Mesenchymal stem cell (in vitro differentiated cells and primary cell): Measurements from ENCODE around the gene CELSR3.
A peak's percentile ranks its signal among the peaks of the same experiment; 100 is the strongest.

ENCODE experiments used
- DNase-seq: peaks from one replicate; pipeline ENCODE4 v3.0.0-alpha.2; 2013
- H2AFZ ChIP-seq: one replicate; pipeline ENCODE4 v1.6.1; 2013; ENCODE audit warnings: low read depth, mild to moderate bottlenecking, control low read depth, inconsistent platforms, low read length, moderate library complexity
- H2AK5ac ChIP-seq: 2 replicates; pipeline ENCODE4 v1.6.1; 2013; ENCODE audit warnings: low read length, moderate library complexity, mild to moderate bottlenecking, inconsistent platforms; ENCODE audit not compliant: severe bottlenecking
- H2BK120ac ChIP-seq: one replicate; pipeline ENCODE4 v1.6.1; 2013; ENCODE audit warnings: low read depth, mild to moderate bottlenecking, inconsistent platforms, low read length, moderate library complexity
- H2BK12ac ChIP-seq, 2 experiments: one replicate each; pipeline ENCODE4 v1.6.1; 2013; ENCODE audit warnings: inconsistent platforms in 2 of 2, low read length in 2 of 2, mild to moderate bottlenecking in 2 of 2, moderate library complexity in 2 of 2, control low read depth in 1 of 2
- H2BK15ac ChIP-seq: one replicate; pipeline ENCODE4 v1.6.1; 2013; ENCODE audit warnings: mild to moderate bottlenecking, low read depth, inconsistent platforms; ENCODE audit not compliant: poor library complexity, severe bottlenecking
- H2BK5ac ChIP-seq: 2 replicates; pipeline ENCODE4 v1.6.1; 2013; ENCODE audit warnings: low read depth, mild to moderate bottlenecking, low read length, control low read depth, inconsistent platforms; ENCODE audit not compliant: poor library complexity, severe bottlenecking
- H3K14ac ChIP-seq, 2 experiments: one replicate each; pipeline ENCODE4 v1.6.1; 2013; ENCODE audit warnings: inconsistent platforms in 2 of 2, low read length in 2 of 2, control low read depth in 1 of 2, mild to moderate bottlenecking in 1 of 2, moderate library complexity in 1 of 2
- H3K18ac ChIP-seq, 2 experiments: one replicate each; pipeline ENCODE4 v1.6.1; 2013; ENCODE audit warnings: inconsistent platforms in 2 of 2, low read length in 2 of 2, control low read depth in 1 of 2, low read depth in 1 of 2, mild to moderate bottlenecking in 1 of 2
- H3K23ac ChIP-seq, 2 experiments: one replicate each; pipeline ENCODE4 v1.6.1; 2013; ENCODE audit warnings: inconsistent platforms in 2 of 2, low read length in 2 of 2, mild to moderate bottlenecking in 2 of 2, moderate library complexity in 2 of 2, control low read depth in 1 of 2
- H3K27ac ChIP-seq: 2 replicates; pipeline ENCODE4 v1.5.1; 2013; ENCODE audit warnings: mild to moderate bottlenecking, moderate library complexity, low read length, control low read depth, inconsistent platforms; ENCODE audit not compliant: poor library complexity, severe bottlenecking
- H3K27me3 ChIP-seq, 2 experiments: 2 replicates each; pipeline versions ENCODE4 v1.6.1 to v1.7.0; 2013; ENCODE audit warnings: low read length in 2 of 2, mild to moderate bottlenecking in 2 of 2, moderate library complexity in 2 of 2, control low read depth in 1 of 2, inconsistent platforms in 1 of 2; ENCODE audit not compliant: control insufficient read depth in 1 of 2, insufficient read depth in 1 of 2
- H3K36me3 ChIP-seq, 2 experiments: 2 replicates each; pipeline versions ENCODE4 v1.6.1 to v1.7.0; 2013; ENCODE audit warnings: low read length in 2 of 2, control low read depth in 1 of 2, inconsistent platforms in 1 of 2, low read depth in 1 of 2, mild to moderate bottlenecking in 1 of 2; ENCODE audit not compliant: insufficient read depth in 2 of 2, control insufficient read depth in 1 of 2
- H3K4ac ChIP-seq, 2 experiments: one replicate each; pipeline ENCODE4 v1.6.1; 2013; ENCODE audit warnings: inconsistent platforms in 2 of 2, low read length in 2 of 2, mild to moderate bottlenecking in 2 of 2, moderate library complexity in 2 of 2, control low read depth in 1 of 2, low read depth in 1 of 2
- H3K4me1 ChIP-seq: 2 replicates; pipeline ENCODE4 v1.6.1; 2013; ENCODE audit warnings: low read depth, low read length, control low read depth; ENCODE audit not compliant: control insufficient read depth, insufficient read depth
- H3K4me2 ChIP-seq: 2 replicates; pipeline ENCODE4 v1.6.1; 2013; ENCODE audit warnings: low read length, mild to moderate bottlenecking, inconsistent platforms; ENCODE audit not compliant: poor library complexity, severe bottlenecking
- H3K4me3 ChIP-seq, 2 experiments: 2 replicates each; pipeline versions ENCODE4 v1.5.1 to v1.7.0; 2013; ENCODE audit warnings: low read length in 2 of 2, mild to moderate bottlenecking in 2 of 2, control low read depth in 1 of 2, low read depth in 1 of 2; ENCODE audit not compliant: insufficient read depth in 1 of 2
- H3K79me1 ChIP-seq: replicated peaks from 2 replicates; pipeline ENCODE4 v1.6.1; 2013; ENCODE audit warnings: mild to moderate bottlenecking, control low read depth, low read length, inconsistent platforms; ENCODE audit not compliant: poor library complexity, severe bottlenecking
- H3K9ac ChIP-seq: 2 replicates; pipeline ENCODE4 v1.7.0; 2013; ENCODE audit warnings: mild to moderate bottlenecking, low read length, moderate library complexity
- H3K9me3 ChIP-seq: 2 replicates; pipeline ENCODE4 v1.7.0; 2013; ENCODE audit warnings: mild to moderate bottlenecking, low read length; ENCODE audit not compliant: control insufficient read depth
- H4K8ac ChIP-seq: one replicate; pipeline ENCODE4 v1.6.1; 2013; ENCODE audit warnings: inconsistent platforms, mild to moderate bottlenecking, low read length, moderate library complexity
- H4K91ac ChIP-seq: one replicate; pipeline ENCODE4 v1.6.1; 2013; ENCODE audit warnings: mild to moderate bottlenecking, low read length, inconsistent platforms
- WGBS: methylation state at CpG from one replicate; pipeline ENCODE4 v1.1.7; 2013; ENCODE audit warnings: mixed read lengths; 5-methylcytosine and 5-hydroxymethylcytosine counted together

The CELSR3 gene

DNA sequence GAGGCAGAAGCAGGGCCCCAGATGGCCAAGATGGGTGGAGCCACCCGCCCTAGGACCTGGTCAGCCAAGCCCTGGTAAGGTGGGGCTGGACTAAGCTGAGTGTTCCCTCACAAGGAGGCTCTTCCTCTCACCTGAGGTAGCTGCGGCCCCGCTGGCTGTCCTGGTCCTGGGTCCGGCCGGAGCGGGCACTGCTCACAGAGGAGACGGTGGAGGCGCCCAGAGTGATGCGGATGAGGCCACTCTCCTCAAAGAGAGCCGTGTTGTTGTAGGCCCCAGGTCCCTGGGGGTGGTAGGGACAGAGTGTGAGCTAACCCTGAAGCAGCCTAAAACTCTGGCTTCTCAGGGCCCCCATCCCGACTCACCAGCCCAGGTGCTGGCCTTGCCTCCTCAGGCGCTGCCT, 20.1 kb downstream of the CELSR3 start:
- H3K4me3 ChIP-seq = no peak overlapping the region
- H3K27me3 ChIP-seq = peaks cover 0 to 34% of the 10 kb centered on the region in 2 experiments
- no peak overlapping the region for H3K18ac ChIP-seq
- no peak overlapping the region for H3K4ac ChIP-seq
- no peak for DNase-seq
- H2BK15ac ChIP-seq = no peak overlapping the region
- peaks cover 1% of the 10 kb centered on the region for H3K79me1 ChIP-seq
- H2BK12ac ChIP-seq = no peak overlapping the region
- no peak overlapping the region for H3K14ac ChIP-seq
- no peak overlapping the region for H4K8ac ChIP-seq
- H4K91ac ChIP-seq = no peak overlapping the region
- peaks cover 0 to 31% of the 10 kb centered on the region in 2 experiments for H3K36me3 ChIP-seq
- H2BK5ac ChIP-seq = no peak overlapping the region
- no peak overlapping the region for H3K23ac ChIP-seq
- H3K27ac ChIP-seq = no peak overlapping the region
- WGBS = 94% methylated on average over 12 of the region's 12 CpGs
- H3K9ac ChIP-seq = no peak overlapping the region
- peaks cover 1% of the 10 kb centered on the region for H3K4me1 ChIP-seq
- no peak overlapping the region for H2AK5ac ChIP-seq
- H3K9me3 ChIP-seq = no peaks in the 10 kb centered on the region
- no peak overlapping the region for H2AFZ ChIP-seq
- no peak overlapping the region for H3K4me2 ChIP-seq
- no peak overlapping the region for H2BK120ac ChIP-seq

DNA sequence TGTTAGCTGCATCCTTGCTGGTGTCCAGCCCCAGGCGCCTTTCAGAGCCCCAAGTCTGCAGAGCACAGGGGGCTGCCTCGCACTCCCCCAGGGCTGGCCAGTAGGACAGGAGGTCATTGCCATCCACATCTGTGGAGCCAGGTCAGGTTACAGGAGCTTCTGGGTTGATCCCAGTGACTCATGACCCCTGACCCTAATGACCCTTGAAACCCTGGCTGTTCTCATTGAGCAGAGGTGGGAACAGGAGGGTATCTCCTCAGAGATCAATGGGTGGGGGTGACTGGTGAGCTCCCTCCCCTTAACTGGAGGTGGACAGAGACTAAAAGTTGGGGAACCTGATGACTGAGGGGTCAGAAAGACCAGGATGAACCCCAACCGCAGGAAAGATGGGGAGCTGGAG, 21.3 kb downstream of the CELSR3 start:
- Histone ChIP-seq H3K27ac (no peak overlapping the region), H3K18ac (no peak overlapping the region), H4K8ac (no peak overlapping the region), H3K4me1 (peaks cover 5% of the 10 kb centered on the region), H3K14ac (no peak overlapping the region), H2AFZ (no peak overlapping the region), H3K4ac (no peak overlapping the region), H3K4me3 (no peak overlapping the region), H2BK12ac (no peak overlapping the region), H4K91ac (no peak overlapping the region), H3K9me3 (no peaks in the 10 kb centered on the region), H3K36me3 (peaks cover 0 to 31% of the 10 kb centered on the region in 2 experiments), H3K79me1 (peaks cover 3% of the 10 kb centered on the region), H3K9ac (no peak overlapping the region), H3K27me3 (peaks cover 0 to 29% of the 10 kb centered on the region in 2 experiments), H3K23ac (no peak overlapping the region), H2BK5ac (no peak overlapping the region), H2BK15ac (no peak overlapping the region), H2AK5ac (no peak overlapping the region), H3K4me2 (no peak overlapping the region), H2BK120ac (no peak overlapping the region)
- no peak for DNase-seq
- WGBS = 98% methylated on average over 3 of the region's 3 CpGs

DNA sequence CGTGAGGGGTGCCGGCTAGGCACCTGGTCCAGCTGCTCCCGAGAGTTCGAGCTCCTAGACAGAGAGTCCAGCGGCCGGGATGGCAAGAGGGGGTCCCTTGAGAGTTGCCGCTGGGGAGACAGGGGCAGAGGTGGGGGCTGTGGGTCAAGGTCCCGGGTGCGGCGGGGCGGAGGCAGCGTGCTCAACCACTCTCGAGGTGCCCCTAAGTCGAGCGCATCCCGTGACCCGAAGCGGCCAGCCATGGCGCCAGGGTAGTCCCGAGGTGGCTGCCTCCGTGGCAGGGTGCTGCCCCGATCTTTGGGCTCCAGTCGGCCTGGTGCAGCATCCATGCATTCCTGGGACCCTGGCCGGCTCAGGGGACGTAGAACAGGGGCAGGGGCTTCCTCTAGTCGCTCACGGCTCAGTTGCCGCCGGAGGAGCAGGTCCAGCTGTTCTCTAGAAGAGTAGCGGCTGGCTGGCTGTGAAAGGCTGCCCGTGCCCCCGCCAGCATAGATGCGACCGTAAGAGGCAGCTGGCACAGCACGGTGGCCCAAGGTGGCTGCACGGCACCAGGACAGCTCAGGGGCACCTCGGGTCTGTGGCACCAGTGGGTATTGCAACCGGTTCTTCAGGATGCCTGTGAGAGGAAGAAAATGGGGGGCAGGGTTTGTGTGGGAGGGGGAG, 22.6 kb downstream of the CELSR3 start:
- H3K23ac ChIP-seq = no peak overlapping the region
- no peak overlapping the region for H4K8ac ChIP-seq
- H3K9me3 ChIP-seq = no peaks in the 10 kb centered on the region
- H2BK15ac ChIP-seq = no peak overlapping the region
- H3K4me3 ChIP-seq = no peak overlapping the region
- DNase-seq = no peak
- no peak overlapping the region for H3K4me2 ChIP-seq
- no peak overlapping the region for H3K4ac ChIP-seq
- H3K27ac ChIP-seq = no peak overlapping the region
- no peak overlapping the region for H2BK120ac ChIP-seq
- H2AK5ac ChIP-seq = no peak overlapping the region
- H2BK12ac ChIP-seq = no peak overlapping the region
- no peak overlapping the region for H2AFZ ChIP-seq
- peaks cover 8% of the 10 kb centered on the region for H3K79me1 ChIP-seq
- no peak overlapping the region for H3K14ac ChIP-seq
- peaks cover 0 to 28% of the 10 kb centered on the region in 2 experiments for H3K36me3 ChIP-seq
- H3K9ac ChIP-seq = no peak overlapping the region
- WGBS = 94% methylated on average over 37 of the region's 38 CpGs
- H3K27me3 ChIP-seq = peaks cover 0 to 19% of the 10 kb centered on the region in 2 experiments
- no peak overlapping the region for H4K91ac ChIP-seq
- peaks cover 9% of the 10 kb centered on the region for H3K4me1 ChIP-seq
- no peak overlapping the region for H3K18ac ChIP-seq
- H2BK5ac ChIP-seq = no peak overlapping the region

DNA sequence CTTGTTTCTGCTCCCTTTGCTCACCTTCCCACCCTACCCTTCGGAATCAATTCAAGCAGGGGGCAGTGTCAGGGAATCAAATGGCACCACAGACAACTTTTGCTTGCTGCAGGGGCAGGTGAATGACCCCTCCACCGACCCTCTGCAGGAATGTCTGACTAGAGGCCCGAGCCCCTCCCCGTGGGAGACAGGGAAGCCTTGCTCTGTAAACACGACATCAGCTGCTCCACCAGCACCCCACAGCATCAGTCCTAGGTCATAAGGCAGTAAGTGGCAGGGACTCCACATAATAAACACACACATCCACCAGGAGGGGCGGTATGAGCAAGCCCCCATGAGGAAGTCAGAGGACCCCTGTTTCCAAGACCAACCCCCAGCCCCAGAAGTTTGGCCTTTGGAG, 25.4 kb downstream of the CELSR3 start:
- H3K14ac ChIP-seq = no peak overlapping the region
- H4K91ac ChIP-seq = no peak overlapping the region
- no peak overlapping the region for H3K4me3 ChIP-seq
- no peak overlapping the region for H2BK120ac ChIP-seq
- H2BK5ac ChIP-seq = no peak overlapping the region
- peaks cover 27% of the 10 kb centered on the region for H3K79me1 ChIP-seq
- peaks cover 15 to 35% of the 10 kb centered on the region in 2 experiments for H3K36me3 ChIP-seq
- DNase-seq = no peak
- H3K18ac ChIP-seq = no peak overlapping the region
- H3K9me3 ChIP-seq = no peaks in the 10 kb centered on the region
- peak overlapping the region in 1 of 2 experiments; percentile 74 for H3K23ac ChIP-seq
- no peak overlapping the region for H3K4me2 ChIP-seq
- no peak overlapping the region for H3K4ac ChIP-seq
- peak overlapping the region; percentile 19 for H4K8ac ChIP-seq
- H2AFZ ChIP-seq = no peak overlapping the region
- H2BK15ac ChIP-seq = no peak overlapping the region
- H3K27me3 ChIP-seq = peaks cover 0 to 10% of the 10 kb centered on the region in 2 experiments
- H3K9ac ChIP-seq = peak overlapping the region; percentile 92
- WGBS = 66% methylated on average over 6 of the region's 6 CpGs
- peaks cover 21% of the 10 kb centered on the region for H3K4me1 ChIP-seq
- H3K27ac ChIP-seq = no peak overlapping the region
- H2AK5ac ChIP-seq = no peak overlapping the region
- no peak overlapping the region for H2BK12ac ChIP-seq
